ENCODE data around the gene ZBTB7A.

The ZBTB7A gene

DNA sequence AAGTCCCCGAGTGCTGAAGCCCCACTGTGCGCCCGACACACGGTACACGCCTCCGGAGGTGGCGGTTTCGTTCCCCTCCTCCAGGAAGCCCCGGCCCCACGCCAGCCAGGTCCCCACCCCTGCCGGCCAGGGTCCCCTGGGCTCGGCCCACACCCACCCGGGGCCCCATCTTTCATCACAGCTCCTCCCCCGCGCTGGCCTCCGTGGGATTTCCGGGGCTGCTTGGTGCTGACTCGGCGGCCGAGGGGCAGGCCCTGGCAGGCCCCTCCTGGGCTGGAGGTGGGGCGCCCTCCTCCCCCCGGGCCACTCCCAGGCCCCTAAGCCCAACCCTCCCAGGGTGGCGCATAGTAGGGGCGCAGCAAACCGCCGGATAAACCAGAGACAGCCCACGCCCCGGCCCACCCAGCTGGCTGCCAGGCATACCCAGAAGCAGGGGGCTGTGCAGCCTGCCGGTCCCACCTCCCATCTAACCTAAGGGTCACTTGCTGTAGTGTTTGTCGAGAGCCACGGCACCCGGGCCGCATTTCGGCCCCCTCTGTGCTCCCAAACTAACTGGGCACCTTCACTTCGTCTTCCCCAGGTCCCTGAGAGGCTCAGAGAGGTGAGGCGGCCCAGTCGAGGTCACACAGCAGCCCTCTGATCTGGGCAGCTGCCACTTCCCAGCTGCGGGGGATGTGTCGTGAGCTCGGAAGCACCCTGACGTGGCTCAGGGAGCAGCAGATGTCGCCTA, 6.6 kb downstream of the ZBTB7A start:
- Histone ChIP-seq H3K4me3 (ENCODE audit: low read depth, low read length) (peak overlapping the region; percentile 69), H3K4me1 (ENCODE audit: control insufficient read depth, insufficient read depth, low read length, unreplicated experiment) (peaks cover 42% of the 10 kb centered on the region), H3K79me2 (ENCODE audit: control insufficient read depth, insufficient read depth, low read length, unreplicated experiment) (peaks cover 91% of the 10 kb centered on the region), H3K27ac (ENCODE audit: low read depth, low read length) (peak overlapping the region; percentile 92), H3K27me3 (ENCODE audit: insufficient read depth, low read length) (no peaks in the 10 kb centered on the region), H2AFZ (ENCODE audit: low read length, unreplicated experiment) (no peak overlapping the region), H3K36me3 (ENCODE audit: insufficient read depth, low read length) (no peaks in the 10 kb centered on the region)

DNA sequence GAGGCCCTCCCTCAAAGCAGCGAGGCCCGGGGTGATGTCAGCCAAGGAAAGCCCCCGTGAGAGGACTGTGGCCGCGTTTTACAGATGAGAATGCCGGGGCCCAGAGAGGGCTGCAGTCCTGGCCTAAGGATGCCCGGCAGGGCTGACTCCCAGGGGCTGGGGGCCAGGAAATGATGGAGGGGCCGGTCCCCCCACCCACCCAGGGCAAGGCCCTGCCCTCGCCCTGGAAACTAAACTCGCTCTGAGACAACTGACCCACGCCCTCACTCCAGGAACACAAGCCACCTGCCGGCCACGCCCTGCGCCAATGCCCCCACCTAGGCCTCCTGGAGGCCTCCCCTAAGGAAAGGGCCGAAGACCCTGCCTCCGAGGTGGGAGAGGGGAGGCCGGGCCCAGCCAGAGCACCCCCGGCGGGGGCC, 7.2 kb downstream of the ZBTB7A start:
- H2AFZ ChIP-seq (ENCODE audit: low read length, unreplicated experiment), result no peak overlapping the region
- H3K27ac ChIP-seq (ENCODE audit: low read depth, low read length), result peak overlapping the region; percentile 92
- peaks cover 3% of the 10 kb centered on the region; the same call in 1 of the 2 replicates for H3K36me3 ChIP-seq (ENCODE audit: insufficient read depth, low read length)
- H3K4me1 ChIP-seq (ENCODE audit: control insufficient read depth, insufficient read depth, low read length, unreplicated experiment), result peaks cover 42% of the 10 kb centered on the region
- no peaks in the 10 kb centered on the region for H3K27me3 ChIP-seq (ENCODE audit: insufficient read depth, low read length)
- H3K4me3 ChIP-seq (ENCODE audit: low read depth, low read length), result peak overlapping the region; percentile 69
- peaks cover 90% of the 10 kb centered on the region for H3K79me2 ChIP-seq (ENCODE audit: control insufficient read depth, insufficient read depth, low read length, unreplicated experiment)

DNA sequence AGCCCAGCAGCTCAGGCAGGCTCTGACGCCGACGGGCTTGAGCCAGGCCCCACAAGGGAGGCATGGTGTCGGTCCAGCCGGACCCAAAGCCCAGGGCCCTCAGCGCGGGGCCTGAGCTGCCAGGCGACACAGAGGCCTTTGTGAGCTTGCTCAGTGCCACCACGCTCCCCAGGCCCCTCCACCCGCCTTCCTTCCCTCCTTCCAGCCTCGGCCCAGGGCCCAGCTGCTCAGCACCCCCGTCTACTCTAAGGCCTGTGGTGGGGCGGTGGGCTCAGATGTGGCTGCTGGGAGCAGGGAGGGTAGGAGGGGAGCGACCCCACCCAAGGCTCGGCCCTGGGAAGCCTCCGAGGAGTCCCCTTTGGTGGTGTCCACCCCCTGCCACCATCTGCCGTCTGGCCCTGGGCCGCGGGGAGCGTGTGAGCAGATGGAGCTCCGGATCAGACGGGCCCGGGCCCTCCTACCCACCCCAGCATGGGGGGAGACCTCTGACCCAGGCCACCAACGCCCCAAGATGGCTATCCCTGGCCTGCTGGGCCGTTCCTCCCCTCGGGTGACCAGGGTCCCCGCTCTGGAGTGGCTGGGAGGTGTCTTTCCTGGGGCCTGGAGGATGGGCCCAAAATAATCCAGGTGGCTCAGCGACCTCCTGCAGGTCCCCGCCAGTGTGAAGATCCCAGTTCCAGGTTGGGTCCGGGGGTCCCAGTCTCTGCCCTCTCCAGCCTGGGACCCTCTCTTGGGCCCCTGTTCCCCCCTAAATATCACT, 7.8 kb downstream of the ZBTB7A start:
- H3K79me2 ChIP-seq (ENCODE audit: control insufficient read depth, insufficient read depth, low read length, unreplicated experiment), result peaks cover 89% of the 10 kb centered on the region
- H2AFZ ChIP-seq (ENCODE audit: low read length, unreplicated experiment), result no peak overlapping the region
- H3K27ac ChIP-seq (ENCODE audit: low read depth, low read length), result peak overlapping the region; percentile 92
- peaks cover 42% of the 10 kb centered on the region for H3K4me1 ChIP-seq (ENCODE audit: control insufficient read depth, insufficient read depth, low read length, unreplicated experiment)
- peaks cover 3% of the 10 kb centered on the region; the same call in 1 of the 2 replicates for H3K36me3 ChIP-seq (ENCODE audit: insufficient read depth, low read length)
- H3K27me3 ChIP-seq (ENCODE audit: insufficient read depth, low read length), result no peaks in the 10 kb centered on the region
- H3K4me3 ChIP-seq (ENCODE audit: low read depth, low read length), result peak overlapping the region; percentile 69

DNA sequence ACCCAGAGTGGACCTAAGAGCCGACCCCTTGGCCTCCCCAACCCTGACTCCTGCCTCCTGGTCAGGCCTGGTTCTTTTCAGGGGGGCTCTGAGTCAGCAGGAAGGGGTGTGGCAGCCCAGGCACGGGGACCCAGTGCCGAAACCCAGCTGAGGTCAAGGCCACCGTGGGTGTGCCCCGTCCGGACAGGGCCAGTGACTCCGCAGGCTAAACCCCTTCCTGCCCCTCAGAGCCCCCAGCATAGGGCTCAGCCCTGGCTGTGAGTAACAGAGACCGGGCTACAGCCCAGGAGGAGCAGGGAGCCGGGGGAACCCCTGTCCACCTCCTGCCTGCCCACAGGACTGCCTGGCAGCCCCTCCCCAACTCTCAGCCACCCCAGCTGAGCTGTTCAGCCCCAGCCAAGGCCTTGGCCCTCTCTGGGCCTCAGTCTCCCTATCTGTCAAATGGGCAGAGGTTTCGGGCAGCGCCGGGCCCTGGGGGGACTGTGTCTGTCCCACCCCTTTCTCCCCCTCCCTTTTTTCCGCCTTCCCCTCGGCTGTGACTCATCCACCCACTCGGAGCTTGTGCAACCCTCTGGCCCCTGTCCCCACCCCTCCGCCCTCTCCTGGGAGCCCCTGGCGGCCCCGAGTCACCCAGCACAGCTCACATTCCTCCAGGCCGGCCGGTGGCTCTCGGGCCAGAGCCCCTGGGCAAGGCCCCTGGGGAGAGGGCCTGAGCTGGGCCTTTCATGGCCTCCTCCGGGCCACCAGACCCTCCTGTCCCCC, 8.6 kb downstream of the ZBTB7A start:
- Histone ChIP-seq H3K79me2 (ENCODE audit: control insufficient read depth, insufficient read depth, low read length, unreplicated experiment) (peaks cover 89% of the 10 kb centered on the region), H3K4me1 (ENCODE audit: control insufficient read depth, insufficient read depth, low read length, unreplicated experiment) (peaks cover 43% of the 10 kb centered on the region), H3K36me3 (ENCODE audit: insufficient read depth, low read length) (peaks cover 3% of the 10 kb centered on the region; the same call in 1 of the 2 replicates), H2AFZ (ENCODE audit: low read length, unreplicated experiment) (no peak overlapping the region), H3K27me3 (ENCODE audit: insufficient read depth, low read length) (no peaks in the 10 kb centered on the region), H3K27ac (ENCODE audit: low read depth, low read length) (peak overlapping the region; percentile 92), H3K4me3 (ENCODE audit: low read depth, low read length) (peak overlapping the region; percentile 69)

DNA sequence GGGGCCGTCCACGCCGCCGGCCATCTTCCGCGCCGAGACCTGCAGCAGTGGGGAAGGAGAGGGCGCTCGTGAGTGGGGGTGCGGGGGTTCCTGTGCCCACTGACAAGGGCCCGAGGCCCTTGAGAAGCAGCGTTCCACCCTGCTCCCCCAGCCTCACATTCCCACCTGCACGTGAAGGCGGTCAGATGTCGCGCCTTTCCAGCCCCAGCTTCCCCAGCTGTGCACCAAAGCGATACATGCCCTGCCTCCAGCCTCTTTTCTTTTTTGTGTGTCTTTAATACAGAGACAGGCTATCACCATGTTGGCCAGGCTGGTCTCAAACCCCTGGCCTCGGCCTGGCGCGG, 11.5 kb downstream of the ZBTB7A start:
- Histone ChIP-seq H3K27me3 (ENCODE audit: insufficient read depth, low read length) (no peaks in the 10 kb centered on the region), H3K36me3 (ENCODE audit: insufficient read depth, low read length) (peaks cover 7% of the 10 kb centered on the region; the same call in 1 of the 2 replicates), H3K4me3 (ENCODE audit: low read depth, low read length) (no peak overlapping the region), H3K27ac (ENCODE audit: low read depth, low read length) (no peak overlapping the region), H3K79me2 (ENCODE audit: control insufficient read depth, insufficient read depth, low read length, unreplicated experiment) (peaks cover 84% of the 10 kb centered on the region), H3K4me1 (ENCODE audit: control insufficient read depth, insufficient read depth, low read length, unreplicated experiment) (peaks cover 45% of the 10 kb centered on the region), H2AFZ (ENCODE audit: low read length, unreplicated experiment) (no peak overlapping the region)

DNA sequence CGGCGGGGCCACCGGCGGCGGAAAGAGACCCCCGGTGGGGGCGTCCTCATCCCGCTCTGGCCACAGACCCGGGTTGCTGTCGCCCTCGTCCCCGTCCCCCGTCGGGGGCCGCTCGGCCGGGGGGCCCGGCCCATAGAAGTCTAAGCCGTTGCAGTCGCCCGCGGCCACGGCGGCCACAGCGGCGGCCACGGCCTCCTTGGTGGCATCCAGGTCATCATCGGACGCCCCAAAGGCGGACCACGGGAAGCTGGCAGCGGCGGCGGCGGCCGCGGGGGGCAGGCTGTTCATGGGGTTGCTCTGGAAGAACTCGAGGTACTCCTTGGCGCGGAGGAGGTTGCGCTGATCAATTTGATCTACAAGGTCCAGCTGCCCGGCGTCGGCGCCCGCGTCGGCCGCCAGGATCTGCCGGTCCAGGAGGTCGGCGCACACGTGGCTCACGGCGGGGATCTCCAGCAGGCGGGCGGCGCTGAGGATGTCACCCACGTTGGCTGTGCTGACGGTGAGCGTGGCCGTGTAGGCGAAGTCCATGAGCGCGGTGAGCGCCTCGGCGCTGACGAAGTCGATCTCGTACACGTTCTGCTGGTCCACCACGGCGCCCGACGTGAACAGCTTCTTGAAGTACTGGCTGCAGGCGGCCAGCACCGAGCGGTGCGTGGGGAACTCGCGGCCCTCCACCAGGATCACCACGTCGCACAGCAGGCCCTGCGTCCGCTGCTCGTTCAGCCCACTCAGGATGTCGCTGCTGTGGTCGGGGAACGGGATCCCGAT, 12.1 kb downstream of the ZBTB7A start:
- Histone ChIP-seq H3K36me3 (ENCODE audit: insufficient read depth, low read length) (peaks cover 7% of the 10 kb centered on the region; the same call in 1 of the 2 replicates), H3K4me1 (ENCODE audit: control insufficient read depth, insufficient read depth, low read length, unreplicated experiment) (peaks cover 42% of the 10 kb centered on the region), H3K79me2 (ENCODE audit: control insufficient read depth, insufficient read depth, low read length, unreplicated experiment) (peaks cover 84% of the 10 kb centered on the region)

DNA sequence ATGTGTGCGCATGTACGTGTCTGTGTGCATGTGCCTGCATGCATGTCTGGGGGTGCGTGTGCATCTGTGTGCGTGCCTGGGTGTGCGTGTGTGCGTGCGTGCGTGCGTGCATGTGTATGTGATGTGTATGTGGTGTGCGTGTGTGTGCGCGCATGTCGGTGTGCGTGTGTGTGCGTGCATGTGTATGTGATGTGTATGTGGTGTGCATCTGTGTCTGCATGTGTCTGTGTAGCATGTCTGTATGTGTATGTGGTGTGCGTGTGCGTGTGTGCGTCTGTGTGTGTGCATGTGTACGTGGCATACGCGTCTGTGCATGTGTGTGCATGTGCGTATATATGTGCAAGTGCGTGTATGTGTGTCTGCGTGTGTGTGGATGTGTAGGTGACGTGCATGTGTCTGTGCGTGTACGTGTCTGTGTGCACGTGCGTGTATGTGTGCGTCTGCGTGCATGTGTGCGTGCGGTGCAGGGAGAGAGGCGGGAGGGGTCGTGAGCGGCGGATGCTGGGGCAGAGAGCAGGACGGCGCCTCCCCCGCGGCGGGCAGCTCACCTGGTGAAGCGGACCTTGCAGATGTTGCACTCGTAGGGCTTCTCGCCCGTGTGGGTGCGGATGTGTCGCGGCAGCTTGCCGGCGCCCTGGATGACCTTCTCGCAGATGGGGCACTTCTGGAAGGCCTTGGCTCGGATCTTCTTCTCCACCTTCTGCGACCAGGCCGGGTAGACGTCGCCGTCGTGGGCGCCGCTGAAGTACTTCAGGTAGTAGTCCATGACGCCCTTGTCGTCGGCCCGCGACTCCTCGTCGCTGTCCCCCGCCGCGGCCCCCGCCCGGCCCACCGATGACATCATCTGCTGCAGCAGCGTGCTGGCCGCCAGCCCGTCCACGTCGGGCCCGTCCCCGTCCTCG, 13.0 kb downstream of the ZBTB7A start:
- peaks cover 7% of the 10 kb centered on the region; the same call in 1 of the 2 replicates for H3K36me3 ChIP-seq (ENCODE audit: insufficient read depth, low read length)

More for the DNA sequence above, 12.1 kb downstream of the ZBTB7A start:
- no peaks in the 10 kb centered on the region for H3K27me3 ChIP-seq (ENCODE audit: insufficient read depth, low read length)
- no peak overlapping the region for H3K4me3 ChIP-seq (ENCODE audit: low read depth, low read length)
- H3K27ac ChIP-seq (ENCODE audit: low read depth, low read length), result no peak overlapping the region
- H2AFZ ChIP-seq (ENCODE audit: low read length, unreplicated experiment), result no peak overlapping the region

DNA sequence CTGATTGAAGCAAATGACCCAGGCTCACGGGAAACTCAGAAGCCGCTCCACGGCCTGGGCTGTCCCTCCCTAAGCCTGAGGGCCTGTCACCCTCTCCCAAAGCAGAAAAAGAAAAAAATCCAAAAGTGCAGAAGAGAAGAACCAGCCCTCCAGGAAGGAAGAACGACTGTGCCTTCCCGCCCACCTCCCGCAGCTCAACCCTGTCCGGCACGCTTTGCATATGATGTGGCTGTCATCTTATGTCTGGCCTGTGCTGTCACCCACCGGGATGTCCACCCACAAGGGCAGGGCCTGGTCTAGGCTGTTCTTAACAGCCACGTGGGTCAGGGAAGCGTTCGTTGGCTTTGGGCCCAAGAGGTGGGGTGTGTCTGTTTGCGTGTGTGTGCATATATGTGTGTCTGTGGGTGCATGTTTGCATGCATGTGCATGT, 13.7 kb downstream of the ZBTB7A start:
- H3K4me3 ChIP-seq (ENCODE audit: low read depth, low read length), result peak overlapping the region; percentile 3; the same call in 1 of the 2 replicates
- H2AFZ ChIP-seq (ENCODE audit: low read length, unreplicated experiment), result no peak overlapping the region
- H3K79me2 ChIP-seq (ENCODE audit: control insufficient read depth, insufficient read depth, low read length, unreplicated experiment), result peaks cover 82% of the 10 kb centered on the region
- H3K4me1 ChIP-seq (ENCODE audit: control insufficient read depth, insufficient read depth, low read length, unreplicated experiment), result peaks cover 26% of the 10 kb centered on the region
- H3K36me3 ChIP-seq (ENCODE audit: insufficient read depth, low read length), result peaks cover 7% of the 10 kb centered on the region; the same call in 1 of the 2 replicates
- H3K27ac ChIP-seq (ENCODE audit: low read depth, low read length), result peak overlapping the region; percentile 88; the same call in 1 of the 2 replicates
- H3K27me3 ChIP-seq (ENCODE audit: insufficient read depth, low read length), result no peaks in the 10 kb centered on the region

More for the DNA sequence above, 13.0 kb downstream of the ZBTB7A start:
- Histone ChIP-seq H3K4me3 (ENCODE audit: low read depth, low read length) (0 out of 2 replicates have a peak overlapping the region, but pooled peaks have one; percentile 3), H3K27ac (ENCODE audit: low read depth, low read length) (no peak overlapping the region), H2AFZ (ENCODE audit: low read length, unreplicated experiment) (no peak overlapping the region), H3K4me1 (ENCODE audit: control insufficient read depth, insufficient read depth, low read length, unreplicated experiment) (peaks cover 33% of the 10 kb centered on the region), H3K27me3 (ENCODE audit: insufficient read depth, low read length) (no peaks in the 10 kb centered on the region), H3K79me2 (ENCODE audit: control insufficient read depth, insufficient read depth, low read length, unreplicated experiment) (peaks cover 82% of the 10 kb centered on the region)
